Urothelium cell line (cell line): ENCODE measurements around the gene CMTM4.
"Not testable (repeated sequence)": the region's sequence is repeated elsewhere in the genome, so short reads cannot be mapped to it uniquely, and the experiment has no call there.

Source experiments
- DNase-seq: peaks from one replicate; pipeline ENCODE4 v3.0.0; 2011; ENCODE audit warnings: low spot score, mixed read lengths
- FAIRE-seq: peaks from 2 replicates; lab custom pipeline; 2011; peaks lifted over from hg19 to GRCh38; lab: Jason Lieb, UNC

Gene CMTM4

GRCh38 chr16:66572356-66572755 lies 124.2 kb downstream of the CMTM4 start:
- DNase-seq (no peak), FAIRE-seq (no peak)

- FAIRE-seq (no peak), DNase-seq (no peak)
These were observed 126.6 kb downstream of the CMTM4 start for GRCh38 chr16:66569827-66570405.

- no peak for DNase-seq
- no peak for FAIRE-seq
These were observed 127.4 kb downstream of the CMTM4 start for GRCh38 chr16:66569131-66569530.

GRCh38 chr16:66568355-66568754 lies 128.2 kb downstream of the CMTM4 start:
- no peak for DNase-seq
- FAIRE-seq, result no peak

- not testable (repeated sequence) for FAIRE-seq, DNase-seq
These were observed 129.3 kb downstream of the CMTM4 start for GRCh38 chr16:66567270-66567669.

GRCh38 chr16:66566051-66566901 lies 130.3 kb downstream of the CMTM4 start, which contains the start of gene CMTM1:
Gene CMTM1 (plus strand): TSS chr16:66566439. CDS start chr16:66566514, 75 bp downstream.
- no peak for FAIRE-seq

More at GRCh38 chr16:66566051-66566901, 130.3 kb downstream of the CMTM4 start, which contains the start of gene CMTM1:
- no peak for DNase-seq
